HG03066 (cell line): ENCODE measurements around the gene KRT20.
"Not testable (repeated sequence)": the region's sequence is repeated elsewhere in the genome, so short reads cannot be mapped to it uniquely, and the experiment has no call there.

ENCODE experiments used
- ATAC-seq: cut with Tn5 transposase; IDR thresholded peaks from one replicate; pipeline ENCODE4 v1.9.1; 2021; ENCODE audit warnings: low read depth; ENCODE audit not compliant: unreplicated experiment

Gene KRT20, protein sequence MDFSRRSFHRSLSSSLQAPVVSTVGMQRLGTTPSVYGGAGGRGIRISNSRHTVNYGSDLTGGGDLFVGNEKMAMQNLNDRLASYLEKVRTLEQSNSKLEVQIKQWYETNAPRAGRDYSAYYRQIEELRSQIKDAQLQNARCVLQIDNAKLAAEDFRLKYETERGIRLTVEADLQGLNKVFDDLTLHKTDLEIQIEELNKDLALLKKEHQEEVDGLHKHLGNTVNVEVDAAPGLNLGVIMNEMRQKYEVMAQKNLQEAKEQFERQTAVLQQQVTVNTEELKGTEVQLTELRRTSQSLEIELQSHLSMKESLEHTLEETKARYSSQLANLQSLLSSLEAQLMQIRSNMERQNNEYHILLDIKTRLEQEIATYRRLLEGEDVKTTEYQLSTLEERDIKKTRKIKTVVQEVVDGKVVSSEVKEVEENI

DNA sequence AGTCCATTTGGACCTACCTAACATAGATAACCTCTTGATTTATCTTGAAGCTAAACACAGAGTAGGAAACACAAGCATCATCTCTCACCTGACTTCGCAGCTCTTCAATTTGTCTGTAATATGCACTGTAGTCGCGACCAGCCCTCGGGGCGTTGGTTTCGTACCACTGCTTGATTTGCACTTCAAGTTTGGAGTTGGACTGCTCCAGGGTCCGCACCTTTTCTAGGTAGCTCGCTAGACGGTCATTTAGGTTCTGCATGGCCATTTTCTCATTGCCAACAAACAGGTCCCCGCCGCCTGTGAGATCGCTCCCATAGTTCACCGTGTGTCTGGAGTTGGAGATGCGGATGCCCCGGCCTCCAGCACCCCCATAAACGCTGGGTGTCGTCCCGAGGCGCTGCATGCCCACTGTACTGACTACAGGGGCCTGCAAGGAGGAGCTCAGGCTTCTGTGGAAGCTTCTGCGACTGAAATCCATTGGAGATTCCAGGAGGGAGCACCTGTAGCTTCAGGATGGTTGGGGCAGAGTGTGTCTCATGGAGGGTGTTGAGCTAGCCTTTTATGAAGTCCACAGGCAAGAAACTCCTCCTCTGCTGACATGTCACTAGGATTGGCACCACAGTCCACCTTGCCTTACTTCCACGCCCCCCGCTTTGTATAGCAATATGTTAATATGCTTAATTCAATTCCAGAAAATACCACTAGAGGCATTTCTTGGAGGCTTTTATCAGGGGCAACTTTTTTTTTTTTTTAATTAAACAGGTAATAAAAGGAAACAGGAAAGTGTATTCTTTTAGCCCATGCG is at the start of gene KRT20:
Gene KRT20, minus strand, starts transcription at position 535 of the 805 bp plus-strand sequence. Its CDS starts 57 bp downstream, at position 478.
- ATAC-seq = no peak

DNA sequence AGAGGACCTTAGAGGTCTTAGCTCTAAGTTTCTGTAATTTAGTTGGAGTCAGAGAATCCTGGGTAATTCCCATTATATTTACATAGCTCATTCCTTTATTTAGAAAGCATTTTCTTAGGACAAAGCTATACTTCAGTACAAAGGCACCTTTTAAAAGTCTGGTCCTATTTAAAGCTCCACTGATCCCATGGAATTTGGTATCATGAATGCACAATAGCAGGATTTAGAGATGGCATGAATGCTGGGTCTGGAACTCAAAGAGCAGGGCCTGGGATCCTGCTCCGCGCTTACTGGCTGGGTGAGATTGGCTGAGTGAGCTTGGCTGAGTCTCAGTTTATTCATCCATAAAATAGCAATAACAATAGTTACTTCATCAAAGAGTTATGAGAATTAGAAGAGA is 47.6 kb upstream of the KRT20 start:
- no peak for ATAC-seq

DNA sequence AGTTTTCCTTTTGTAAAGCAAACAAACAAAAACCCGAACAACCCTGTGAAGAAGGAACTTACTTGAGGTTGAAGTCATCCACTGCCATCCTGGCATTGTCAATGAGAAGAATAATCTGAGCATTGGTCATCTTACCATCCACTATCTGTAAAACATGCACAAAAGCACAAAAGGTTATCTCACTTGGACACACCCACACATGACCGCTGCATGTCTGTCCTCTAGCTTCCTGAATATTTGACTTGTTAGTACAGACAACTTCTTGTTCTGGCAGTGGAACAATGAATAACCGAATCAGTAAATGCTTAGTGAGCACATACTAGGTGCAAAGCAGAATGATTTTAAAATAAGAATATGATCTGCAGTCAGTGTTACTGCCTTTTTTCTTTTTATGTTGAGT is 46.3 kb upstream of the KRT20 start:
- no peak for ATAC-seq

DNA sequence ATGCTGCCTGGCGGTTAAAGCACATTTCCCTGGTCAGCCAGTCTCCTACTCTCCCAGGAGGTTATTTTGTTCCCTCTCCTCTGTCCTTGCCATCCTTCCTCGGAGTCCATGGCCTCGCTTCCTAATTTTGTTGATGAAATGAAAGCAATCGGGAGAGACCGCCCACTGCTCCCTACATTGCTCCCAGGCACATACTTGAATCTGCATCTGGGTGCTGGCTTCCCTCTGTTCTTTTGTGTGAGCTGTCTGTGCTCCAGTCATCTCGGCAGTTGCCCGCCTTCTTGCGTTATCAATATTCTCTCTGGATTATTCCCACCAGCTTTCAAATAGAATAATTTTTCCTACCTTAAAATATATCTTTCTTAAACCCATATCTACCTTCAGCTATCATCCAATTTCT is 41.3 kb upstream of the KRT20 start:
- no peak for ATAC-seq

DNA sequence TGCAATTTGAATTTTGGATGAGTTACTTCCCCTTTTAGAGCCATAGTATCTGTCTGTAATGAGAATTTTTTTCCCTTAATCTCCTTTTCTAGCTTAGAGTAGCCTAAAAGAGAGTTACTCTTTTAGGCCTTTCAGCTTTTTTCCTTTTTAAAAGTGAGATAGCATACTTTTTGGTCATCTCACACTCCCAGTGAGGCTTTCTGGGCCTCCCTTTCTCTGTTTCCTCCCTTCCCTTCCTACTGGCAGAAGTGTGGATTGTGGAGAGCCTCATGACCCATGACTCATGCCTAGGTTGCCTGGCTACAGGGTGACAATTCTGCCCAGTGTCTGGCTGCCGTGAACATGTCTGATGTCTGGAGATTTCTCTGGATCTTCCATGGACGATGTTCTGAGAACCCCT is 37.2 kb upstream of the KRT20 start:
- ATAC-seq = no peak

DNA sequence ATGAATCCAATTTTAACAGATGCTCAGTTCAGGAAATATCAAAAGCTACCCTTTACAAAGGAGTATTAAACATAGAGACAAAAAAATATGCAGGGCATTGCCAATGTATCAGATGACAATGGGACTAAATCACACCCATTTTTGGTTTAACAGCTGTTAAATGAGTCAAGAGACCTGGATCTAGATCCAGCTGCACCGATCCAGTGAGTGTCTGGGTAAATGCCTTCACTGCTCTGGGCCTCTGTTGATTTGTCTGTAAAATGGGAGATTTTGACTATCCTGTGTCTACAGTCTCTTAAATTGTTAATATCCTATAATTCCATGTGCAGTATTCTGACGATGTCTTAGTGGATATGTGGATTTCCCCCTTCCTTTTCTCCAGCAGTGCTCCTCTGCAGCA is 36.0 kb upstream of the KRT20 start:
- ATAC-seq = no peak

DNA sequence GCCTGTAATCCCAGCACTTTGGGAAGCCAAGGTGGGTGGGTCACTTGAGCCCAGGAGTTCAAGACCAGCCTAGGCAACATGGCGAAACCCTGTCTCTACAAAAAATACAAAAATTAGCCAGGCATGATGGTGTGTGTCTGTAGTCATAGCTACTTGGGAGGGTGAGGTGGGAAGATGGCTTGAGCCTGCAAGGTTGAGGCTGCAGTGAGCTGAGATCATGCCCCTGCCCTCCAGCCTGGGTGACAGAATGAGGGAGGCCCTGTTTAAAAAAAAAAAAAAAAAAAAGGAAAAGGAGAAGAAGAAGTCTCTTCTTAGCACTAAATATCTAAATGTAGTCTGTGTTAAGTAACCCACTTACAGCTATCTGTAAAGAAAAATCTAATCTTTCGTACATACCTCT is 32.1 kb upstream of the KRT20 start:
- ATAC-seq = not testable (repeated sequence)

DNA sequence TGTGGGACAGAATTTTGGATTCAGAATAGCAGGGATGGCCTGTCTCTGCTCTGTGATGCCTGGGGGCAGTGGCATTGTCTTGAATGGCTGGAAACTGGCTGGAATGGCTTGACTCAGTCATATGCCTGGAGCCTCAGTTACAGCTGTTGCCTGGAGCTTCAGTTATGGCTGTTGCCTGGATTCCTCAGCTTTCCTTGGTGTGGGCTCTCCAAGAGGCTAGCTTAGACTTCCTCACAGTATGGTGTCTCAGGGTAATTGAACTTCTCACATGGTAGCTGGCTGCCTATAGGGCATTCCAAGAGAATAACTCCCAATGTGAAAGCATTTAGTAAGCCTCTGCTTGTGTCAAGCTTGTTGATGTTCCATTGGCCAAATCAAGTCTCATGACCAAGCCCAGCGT is 31.3 kb upstream of the KRT20 start:
- no peak for ATAC-seq

DNA sequence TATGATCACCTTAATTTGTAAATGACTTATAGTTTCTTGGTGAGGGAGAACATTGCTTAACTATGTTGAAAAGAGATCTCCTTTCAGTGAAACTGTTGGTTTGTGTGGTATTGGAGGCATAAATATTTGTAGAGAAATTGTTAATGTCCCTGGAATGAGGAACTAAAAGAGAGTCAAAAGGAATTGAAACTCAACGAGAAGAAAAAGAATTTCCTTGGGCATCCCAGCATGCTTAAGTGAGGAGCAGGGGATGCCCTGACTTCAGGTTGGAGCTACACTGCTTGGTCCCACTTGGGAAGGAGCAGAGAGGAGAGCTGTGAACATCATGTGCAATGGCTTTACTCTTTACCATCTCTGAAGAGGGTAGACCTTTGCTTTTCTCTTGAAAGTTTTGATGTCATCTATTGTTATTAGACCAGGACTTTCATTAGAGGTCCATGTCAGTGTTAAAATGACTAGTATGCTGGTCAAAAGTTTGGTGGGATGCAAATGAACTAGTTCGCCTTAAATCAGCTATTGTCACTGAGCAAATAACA is 30.7 kb upstream of the KRT20 start:
- ATAC-seq = no peak

DNA sequence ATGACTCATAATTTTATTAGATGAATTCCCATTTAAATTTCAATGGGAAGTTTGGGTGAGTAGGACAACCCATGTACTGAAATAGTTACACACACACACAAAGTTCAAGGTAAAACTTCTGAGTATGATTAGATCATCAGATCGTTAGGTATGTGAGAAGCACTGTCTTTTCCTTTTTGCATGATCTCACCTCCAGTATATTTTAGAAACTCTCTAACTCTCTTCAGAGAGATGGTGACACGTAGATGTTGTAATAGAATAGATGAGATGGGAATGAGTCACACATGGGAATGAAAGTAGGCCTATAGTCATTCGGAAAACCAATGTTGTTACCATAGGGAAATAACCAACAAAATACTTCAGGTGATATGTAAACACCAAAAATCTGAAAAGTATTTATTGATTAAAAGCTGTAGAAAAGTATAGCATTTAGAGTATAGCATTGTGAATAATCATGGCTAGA is 30.2 kb upstream of the KRT20 start:
- no peak for ATAC-seq

DNA sequence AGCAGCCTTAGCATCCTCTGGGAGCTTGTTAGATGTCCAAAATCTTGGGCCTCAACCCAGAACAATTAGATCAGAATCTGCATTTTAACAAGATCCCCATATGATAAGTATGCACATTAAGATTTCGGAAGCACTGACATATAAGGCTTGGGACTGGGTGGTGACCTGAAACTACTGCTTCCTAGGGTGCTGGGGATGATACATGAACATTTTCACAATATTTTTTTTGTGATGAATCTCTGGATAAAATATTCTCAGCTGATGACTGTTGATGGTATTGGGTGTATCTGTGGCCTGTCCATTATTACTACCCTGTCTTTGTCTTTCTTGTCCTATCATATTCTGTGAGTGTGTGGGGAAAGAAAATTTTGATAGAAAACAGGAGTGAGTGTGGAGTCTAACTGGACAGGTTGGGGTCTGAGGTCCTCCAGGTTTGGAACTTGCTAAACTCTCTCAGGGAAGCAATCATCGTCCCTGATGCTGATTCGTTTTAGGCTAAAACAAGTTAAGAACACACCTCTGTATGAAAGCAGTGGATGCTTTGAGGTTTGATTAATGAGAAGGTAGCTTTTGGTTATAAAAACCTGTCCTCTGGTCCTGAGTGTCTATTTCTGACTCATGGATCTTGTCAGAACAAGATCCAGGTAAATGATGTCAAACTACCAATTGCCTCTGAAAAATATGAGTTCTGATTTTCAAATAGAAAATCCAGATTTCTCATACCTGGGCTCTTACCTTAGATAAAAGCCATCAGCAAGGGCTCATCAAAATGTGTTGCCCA is 29.2 kb upstream of the KRT20 start:
- no peak for ATAC-seq

DNA sequence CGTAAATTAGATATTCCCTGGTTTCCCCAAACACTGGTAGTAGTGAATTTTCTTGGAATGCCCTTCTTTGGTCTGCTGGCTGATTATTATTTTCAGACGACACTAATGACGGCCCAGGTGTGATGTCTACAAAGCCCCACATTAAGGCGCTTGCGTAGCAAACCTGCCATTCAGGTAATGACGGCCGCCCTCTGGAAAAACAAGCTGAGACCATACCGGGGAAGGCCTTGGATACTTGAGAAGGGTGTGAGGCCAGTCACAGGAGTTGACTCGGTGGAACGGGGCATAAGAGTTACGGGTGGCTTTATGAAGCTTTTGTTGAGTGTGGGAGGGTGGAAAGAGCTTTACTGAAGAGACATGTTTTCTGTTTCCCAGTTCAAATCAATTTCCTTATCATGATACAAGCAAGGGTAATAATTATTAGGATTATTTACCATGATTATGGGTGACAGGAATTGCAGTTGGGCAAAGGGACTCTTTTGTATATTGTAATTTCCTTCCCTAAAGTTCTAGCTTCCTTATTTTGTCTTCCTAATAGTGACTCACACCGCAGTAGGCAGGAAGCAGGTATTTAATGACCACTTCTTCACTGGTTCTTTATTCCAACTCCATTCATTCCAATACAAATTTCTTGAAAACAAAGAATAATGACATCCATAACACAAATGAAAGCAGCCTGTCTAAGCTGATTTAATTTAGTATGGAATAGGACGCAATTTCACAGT is 27.6 kb upstream of the KRT20 start:
- ATAC-seq = no peak

DNA sequence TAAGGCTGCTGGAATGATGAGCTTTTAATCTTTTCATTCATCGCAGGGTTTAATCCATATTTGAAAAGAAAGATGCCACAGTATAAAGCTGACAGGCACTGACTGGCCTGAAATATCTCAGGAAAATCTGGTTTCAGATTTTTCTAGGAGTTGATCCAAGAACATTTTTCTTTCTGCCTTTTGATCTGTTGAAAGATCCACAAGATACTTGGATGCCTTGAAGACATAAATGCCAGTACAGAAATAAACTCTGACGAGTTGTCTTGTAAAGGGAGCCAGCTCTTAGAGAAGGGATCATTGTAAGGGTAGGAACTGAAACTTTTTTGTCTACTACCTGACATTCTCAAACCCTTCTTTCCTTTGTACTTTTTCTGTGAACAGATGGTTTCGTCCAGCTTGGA is 25.4 kb upstream of the KRT20 start:
- ATAC-seq = no peak

DNA sequence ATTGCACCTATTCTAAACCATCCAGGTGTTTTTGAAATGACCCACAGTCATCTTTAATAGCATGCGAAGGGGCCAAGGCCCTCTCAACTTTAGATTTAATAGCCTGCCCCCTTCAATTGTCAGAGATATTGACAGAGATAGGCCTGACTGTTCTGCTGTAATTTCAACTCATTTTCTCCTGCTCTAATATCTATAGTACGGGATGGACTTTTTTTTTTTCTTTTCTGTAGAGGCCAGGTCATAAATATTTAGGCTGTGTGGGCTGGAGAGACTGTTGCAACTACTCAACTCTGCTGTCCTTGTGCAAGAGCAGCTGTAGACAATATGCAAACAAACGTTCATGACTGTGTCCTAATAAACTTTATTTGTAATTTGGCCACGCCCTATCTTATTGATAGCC is 24.7 kb upstream of the KRT20 start:
- ATAC-seq = no peak

DNA sequence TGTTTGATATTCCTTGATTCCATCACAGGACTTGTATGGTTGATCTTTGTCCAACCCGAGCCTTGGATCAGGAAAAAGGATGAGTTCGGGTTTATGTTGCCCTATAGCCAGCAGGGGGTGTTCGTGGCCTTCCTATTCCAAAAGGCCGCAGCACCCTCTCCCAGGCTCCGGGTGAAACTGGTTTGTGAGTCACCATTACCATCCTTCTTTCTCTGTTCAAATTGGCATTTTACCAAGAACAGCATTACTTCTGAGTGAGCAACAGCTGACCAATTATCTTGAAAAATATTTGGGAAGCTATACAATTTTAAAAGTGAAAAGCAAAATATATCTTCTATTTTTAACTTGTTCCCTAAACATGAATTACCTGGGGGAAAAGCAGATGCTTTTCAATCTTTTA is 24.3 kb upstream of the KRT20 start:
- no peak for ATAC-seq

DNA sequence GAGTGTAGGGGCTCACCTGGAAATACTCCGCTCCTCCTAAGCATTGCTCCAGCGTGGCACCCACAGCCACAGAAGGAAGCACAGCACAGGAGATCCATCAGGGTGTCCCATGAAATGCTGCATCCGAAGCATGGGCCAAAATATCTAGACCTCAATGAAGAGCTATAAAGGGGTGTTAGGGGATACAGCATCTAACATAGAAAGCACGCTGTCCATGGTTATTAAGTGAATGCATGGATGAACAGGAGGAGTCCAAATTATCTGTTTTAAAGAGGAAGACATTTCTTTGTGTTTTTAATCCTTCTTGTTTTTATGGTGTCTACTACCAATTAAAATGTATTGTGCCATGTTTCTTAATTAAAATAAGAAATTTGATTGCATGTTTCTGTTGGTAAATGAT is 21.6 kb upstream of the KRT20 start:
- ATAC-seq = no peak

DNA sequence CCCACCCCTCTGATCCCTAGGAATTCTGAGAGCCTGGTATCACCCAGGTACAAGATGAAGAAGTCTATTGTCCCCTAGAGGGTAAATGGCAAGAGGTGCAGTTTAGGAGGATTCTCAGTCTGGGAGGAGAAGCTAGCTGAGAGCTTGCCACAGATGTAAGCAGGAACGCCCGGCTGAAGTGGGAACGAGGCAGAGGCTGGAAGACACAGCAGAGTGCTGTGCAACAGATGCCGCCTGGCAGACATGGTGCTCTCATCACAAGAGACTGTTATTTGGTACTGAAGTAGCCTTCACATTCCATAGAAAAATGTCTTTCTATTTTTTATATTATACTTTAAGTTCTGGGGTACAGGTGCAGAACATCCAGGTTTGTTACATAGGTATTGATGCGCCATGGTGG is 20.3 kb upstream of the KRT20 start:
- no peak for ATAC-seq

DNA sequence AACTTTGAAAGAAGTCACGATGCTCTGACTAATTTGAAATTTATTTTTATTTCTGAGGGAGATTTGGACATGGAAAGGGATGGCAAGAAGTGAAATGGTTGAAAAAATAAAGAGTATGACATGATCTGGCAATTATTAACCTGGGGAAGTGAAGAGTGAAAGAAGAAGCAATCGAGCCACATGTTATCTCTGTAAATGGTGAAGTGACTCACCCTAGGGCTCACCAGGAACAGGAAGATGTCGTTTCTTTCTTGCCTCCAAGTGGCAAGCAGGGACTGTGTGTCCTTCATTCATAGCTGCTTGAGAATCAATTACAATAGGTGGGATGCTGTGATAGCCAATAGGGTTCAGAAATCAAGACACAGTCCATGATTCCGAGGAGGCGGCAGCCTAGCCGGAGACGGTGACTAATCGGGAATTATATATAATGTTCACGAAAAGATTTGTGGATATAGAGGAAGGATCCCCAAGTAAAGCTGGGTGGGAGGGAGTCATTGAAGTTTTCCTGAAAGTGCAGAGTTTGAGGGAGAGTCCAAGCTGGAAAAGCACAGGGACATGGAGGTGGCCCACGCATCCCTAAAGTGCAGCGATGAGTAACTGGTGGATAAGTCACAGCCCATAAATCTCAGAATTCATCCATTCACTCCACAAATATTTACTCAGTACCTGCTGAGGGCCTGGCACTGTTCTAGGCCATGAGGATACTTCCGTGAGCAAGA is 18.2 kb upstream of the KRT20 start:
- ATAC-seq = no peak

DNA sequence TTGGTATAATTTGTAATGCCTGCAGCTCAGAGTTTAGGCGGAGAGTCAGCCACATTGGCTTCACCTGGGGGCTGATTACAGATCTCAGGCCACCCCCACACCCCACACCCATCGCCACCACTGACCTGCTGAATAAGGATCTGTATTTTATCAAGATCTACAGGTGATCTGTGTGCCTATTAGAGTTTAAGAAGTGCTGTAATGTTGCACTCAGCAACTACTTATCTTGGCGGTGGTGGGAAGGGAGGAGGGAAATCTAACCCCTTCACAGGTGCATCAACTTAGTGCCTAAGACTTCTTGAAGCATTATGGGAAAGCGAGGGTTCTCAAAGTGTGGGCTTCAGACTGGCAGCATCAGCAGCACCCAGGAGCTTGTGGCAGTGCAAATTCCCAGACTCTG is 17.5 kb upstream of the KRT20 start:
- ATAC-seq = no peak
